Measurements from ENCODE around the gene C5orf15. TPM values are rescaled to one million over a fixed set of nuclear protein-coding genes. Genes with fewer than 3 reads are reported as not detected.

C5orf15 gene
- total and polyA plus RNA-seq, 9 of the 15 experiments (the other 6 are each of a cell fraction or from before 2014, with no cell fraction given) = 23.3 to 50.7 (median 35.5) TPM

GRCh38 chr5:133932441-133933168 lies 35.8 kb downstream of the C5orf15 start (continued):
- TF ChIP-seq, protein P1, sequence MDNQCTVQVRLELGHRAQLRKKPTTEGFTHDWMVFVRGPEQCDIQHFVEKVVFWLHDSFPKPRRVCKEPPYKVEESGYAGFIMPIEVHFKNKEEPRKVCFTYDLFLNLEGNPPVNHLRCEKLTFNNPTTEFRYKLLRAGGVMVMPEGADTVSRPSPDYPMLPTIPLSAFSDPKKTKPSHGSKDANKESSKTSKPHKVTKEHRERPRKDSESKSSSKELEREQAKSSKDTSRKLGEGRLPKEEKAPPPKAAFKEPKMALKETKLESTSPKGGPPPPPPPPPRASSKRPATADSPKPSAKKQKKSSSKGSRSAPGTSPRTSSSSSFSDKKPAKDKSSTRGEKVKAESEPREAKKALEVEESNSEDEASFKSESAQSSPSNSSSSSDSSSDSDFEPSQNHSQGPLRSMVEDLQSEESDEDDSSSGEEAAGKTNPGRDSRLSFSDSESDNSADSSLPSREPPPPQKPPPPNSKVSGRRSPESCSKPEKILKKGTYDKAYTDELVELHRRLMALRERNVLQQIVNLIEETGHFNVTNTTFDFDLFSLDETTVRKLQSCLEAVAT (IDR thresholded peaks at IDR 0.05) = peak in 1 of 2 experiments; percentile 94; a peak in 2 of 4 replicates
- no peak for TF ChIP-seq THRA (IDR thresholded peaks at IDR 0.05)
- no peak for TF ChIP-seq BACH1 (tag; IDR thresholded peaks at IDR 0.05)
- peak; percentile 33; the same call in 1 of the 2 replicates for TF ChIP-seq ZNF695 (CRISPR knock-in tag; IDR thresholded peaks at IDR 0.05)
- TF ChIP-seq ZNF212 (CRISPR knock-in tag; IDR thresholded peaks at IDR 0.05) = no peak
- no peak for TF ChIP-seq STAT5B (CRISPR knock-in tag; IDR thresholded peaks at IDR 0.05)
- TF ChIP-seq ZBTB11 (CRISPR knock-in tag; IDR thresholded peaks at IDR 0.05) = peak in 1 of 3 experiments; percentile 50; a peak in 1 of 6 replicates
- TF ChIP-seq, protein P2, sequence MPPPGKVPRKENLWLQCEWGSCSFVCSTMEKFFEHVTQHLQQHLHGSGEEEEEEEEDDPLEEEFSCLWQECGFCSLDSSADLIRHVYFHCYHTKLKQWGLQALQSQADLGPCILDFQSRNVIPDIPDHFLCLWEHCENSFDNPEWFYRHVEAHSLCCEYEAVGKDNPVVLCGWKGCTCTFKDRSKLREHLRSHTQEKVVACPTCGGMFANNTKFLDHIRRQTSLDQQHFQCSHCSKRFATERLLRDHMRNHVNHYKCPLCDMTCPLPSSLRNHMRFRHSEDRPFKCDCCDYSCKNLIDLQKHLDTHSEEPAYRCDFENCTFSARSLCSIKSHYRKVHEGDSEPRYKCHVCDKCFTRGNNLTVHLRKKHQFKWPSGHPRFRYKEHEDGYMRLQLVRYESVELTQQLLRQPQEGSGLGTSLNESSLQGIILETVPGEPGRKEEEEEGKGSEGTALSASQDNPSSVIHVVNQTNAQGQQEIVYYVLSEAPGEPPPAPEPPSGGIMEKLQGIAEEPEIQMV (tag; conservative IDR thresholded peaks at IDR 0.05; ENCODE audit: low read depth) = no peak
- TF ChIP-seq ZNF140 (CRISPR knock-in tag; IDR thresholded peaks at IDR 0.05) = no peak
- TF ChIP-seq ZNF311 (CRISPR knock-in tag; IDR thresholded peaks at IDR 0.05) = peak; percentile 81
- 0 out of 2 replicates have a peak, but pooled peaks have one; percentile 48 for TF ChIP-seq ZNF584 (CRISPR knock-in tag; IDR thresholded peaks at IDR 0.05; ENCODE audit: low read depth)
- TF ChIP-seq POU5F1 (IDR thresholded peaks at IDR 0.05; ENCODE audit: borderline replicate concordance, low read depth, low read length, partially characterized antibody) = no peak
- TF ChIP-seq, protein P3, sequence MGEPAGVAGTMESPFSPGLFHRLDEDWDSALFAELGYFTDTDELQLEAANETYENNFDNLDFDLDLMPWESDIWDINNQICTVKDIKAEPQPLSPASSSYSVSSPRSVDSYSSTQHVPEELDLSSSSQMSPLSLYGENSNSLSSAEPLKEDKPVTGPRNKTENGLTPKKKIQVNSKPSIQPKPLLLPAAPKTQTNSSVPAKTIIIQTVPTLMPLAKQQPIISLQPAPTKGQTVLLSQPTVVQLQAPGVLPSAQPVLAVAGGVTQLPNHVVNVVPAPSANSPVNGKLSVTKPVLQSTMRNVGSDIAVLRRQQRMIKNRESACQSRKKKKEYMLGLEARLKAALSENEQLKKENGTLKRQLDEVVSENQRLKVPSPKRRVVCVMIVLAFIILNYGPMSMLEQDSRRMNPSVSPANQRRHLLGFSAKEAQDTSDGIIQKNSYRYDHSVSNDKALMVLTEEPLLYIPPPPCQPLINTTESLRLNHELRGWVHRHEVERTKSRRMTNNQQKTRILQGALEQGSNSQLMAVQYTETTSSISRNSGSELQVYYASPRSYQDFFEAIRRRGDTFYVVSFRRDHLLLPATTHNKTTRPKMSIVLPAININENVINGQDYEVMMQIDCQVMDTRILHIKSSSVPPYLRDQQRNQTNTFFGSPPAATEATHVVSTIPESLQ (CRISPR knock-in tag; IDR thresholded peaks at IDR 0.05) = no peak
- TF ChIP-seq FOXK2 (conservative IDR thresholded peaks at IDR 0.05 in 1 of 2, IDR thresholded peaks at IDR 0.05 in 1 of 2; ENCODE audit: low read depth in 2 of 2) = no peak
- no peak for TF ChIP-seq HDAC8 (tag; IDR thresholded peaks at IDR 0.05)
- TF ChIP-seq KLF6 (CRISPR knock-in tag; IDR thresholded peaks at IDR 0.05; ENCODE audit: borderline replicate concordance) = peak; percentile 68; the same call in 1 of the 2 replicates

Data from K562 (cell line).